ENCODE results near the gene SART3.

Gene SART3

GRCh38 chr12:108526482-108527165, 34.3 kb downstream of the SART3 start:
- TF ChIP-seq, protein P1, sequence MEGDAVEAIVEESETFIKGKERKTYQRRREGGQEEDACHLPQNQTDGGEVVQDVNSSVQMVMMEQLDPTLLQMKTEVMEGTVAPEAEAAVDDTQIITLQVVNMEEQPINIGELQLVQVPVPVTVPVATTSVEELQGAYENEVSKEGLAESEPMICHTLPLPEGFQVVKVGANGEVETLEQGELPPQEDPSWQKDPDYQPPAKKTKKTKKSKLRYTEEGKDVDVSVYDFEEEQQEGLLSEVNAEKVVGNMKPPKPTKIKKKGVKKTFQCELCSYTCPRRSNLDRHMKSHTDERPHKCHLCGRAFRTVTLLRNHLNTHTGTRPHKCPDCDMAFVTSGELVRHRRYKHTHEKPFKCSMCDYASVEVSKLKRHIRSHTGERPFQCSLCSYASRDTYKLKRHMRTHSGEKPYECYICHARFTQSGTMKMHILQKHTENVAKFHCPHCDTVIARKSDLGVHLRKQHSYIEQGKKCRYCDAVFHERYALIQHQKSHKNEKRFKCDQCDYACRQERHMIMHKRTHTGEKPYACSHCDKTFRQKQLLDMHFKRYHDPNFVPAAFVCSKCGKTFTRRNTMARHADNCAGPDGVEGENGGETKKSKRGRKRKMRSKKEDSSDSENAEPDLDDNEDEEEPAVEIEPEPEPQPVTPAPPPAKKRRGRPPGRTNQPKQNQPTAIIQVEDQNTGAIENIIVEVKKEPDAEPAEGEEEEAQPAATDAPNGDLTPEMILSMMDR (IDR thresholded peaks at IDR 0.05; ENCODE audit: insufficient read depth, low read length, missing control alignments) = peak; percentile 29
- ChIA-PET CTCF (interaction anchor here (0.9 to 2.4 kb wide), 7 partner anchors 10 to 585 kb away, joined by 3 to 8 read pairs (median 3); partner anchors contain the start of gene ALKBH2), POLR2A (no interaction called here)
- no peak for DNase-seq (ENCODE audit: low read depth, low spot score)
- H3K4me3 ChIP-seq (ENCODE audit: low read depth, low read length) = no peak overlapping the region

- H3K4me3 ChIP-seq (ENCODE audit: low read depth, low read length) = no peak overlapping the region
- DNase-seq (ENCODE audit: low read depth, low spot score) = no peak
- ChIA-PET CTCF (interaction anchor here (1.3 to 2.4 kb wide), 2 partner anchors 14 to 92 kb away, joined by 6 to 8 read pairs; no protein-coding TSS in a partner anchor), POLR2A (no interaction called here)
- TF ChIP-seq, protein P1 (IDR thresholded peaks at IDR 0.05; ENCODE audit: insufficient read depth, low read length, missing control alignments) = no peak
These were observed 35.3 kb downstream of the SART3 start for GRCh38 chr12:108525681-108526080.

- ChIA-PET CTCF (interaction anchor here (2.0 to 3.0 kb wide), 2 partner anchors 8 to 11 kb away, joined by 5 to 13 read pairs; no protein-coding TSS in a partner anchor), POLR2A (no interaction called here)
- no peak overlapping the region for H3K4me3 ChIP-seq (ENCODE audit: low read depth, low read length)
- no peak for DNase-seq (ENCODE audit: low read depth, low spot score)
- TF ChIP-seq, protein P1 (IDR thresholded peaks at IDR 0.05; ENCODE audit: insufficient read depth, low read length, missing control alignments) = no peak
These were observed 37.6 kb downstream of the SART3 start for GRCh38 chr12:108523365-108523764.

DNA sequence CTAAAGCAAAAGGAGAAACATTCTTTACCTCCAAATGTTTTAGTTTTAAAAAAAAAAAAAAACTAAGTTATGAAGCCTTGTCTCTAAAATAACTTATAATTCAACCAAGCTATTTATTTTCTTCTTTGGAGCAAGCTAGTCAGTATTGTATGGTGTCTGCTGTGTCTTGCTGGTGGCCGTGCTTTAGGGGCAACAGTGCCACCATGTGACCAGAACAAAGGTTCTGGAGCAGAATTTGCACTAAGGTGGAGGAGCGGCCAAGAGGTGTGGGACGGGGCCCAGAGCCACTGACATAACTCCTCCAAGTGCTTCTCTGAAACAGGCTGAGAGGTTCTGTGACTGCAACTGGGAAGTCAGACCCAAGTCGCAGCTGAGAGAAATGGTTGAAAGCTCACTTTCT, 41.4 kb downstream of the SART3 start:
- POLR2A ChIA-PET = no interaction called here
- H3K4me3 ChIP-seq (ENCODE audit: low read depth, low read length) = no peak overlapping the region
- no peak for DNase-seq (ENCODE audit: low read depth, low spot score)
- TF ChIP-seq, protein P1 (IDR thresholded peaks at IDR 0.05; ENCODE audit: insufficient read depth, low read length, missing control alignments) = no peak
- CTCF ChIA-PET = interaction anchor here (0.7 to 1.3 kb wide), 2 partner anchors 10 to 99 kb away, joined by 3 read pairs; no protein-coding TSS in a partner anchor

DNA sequence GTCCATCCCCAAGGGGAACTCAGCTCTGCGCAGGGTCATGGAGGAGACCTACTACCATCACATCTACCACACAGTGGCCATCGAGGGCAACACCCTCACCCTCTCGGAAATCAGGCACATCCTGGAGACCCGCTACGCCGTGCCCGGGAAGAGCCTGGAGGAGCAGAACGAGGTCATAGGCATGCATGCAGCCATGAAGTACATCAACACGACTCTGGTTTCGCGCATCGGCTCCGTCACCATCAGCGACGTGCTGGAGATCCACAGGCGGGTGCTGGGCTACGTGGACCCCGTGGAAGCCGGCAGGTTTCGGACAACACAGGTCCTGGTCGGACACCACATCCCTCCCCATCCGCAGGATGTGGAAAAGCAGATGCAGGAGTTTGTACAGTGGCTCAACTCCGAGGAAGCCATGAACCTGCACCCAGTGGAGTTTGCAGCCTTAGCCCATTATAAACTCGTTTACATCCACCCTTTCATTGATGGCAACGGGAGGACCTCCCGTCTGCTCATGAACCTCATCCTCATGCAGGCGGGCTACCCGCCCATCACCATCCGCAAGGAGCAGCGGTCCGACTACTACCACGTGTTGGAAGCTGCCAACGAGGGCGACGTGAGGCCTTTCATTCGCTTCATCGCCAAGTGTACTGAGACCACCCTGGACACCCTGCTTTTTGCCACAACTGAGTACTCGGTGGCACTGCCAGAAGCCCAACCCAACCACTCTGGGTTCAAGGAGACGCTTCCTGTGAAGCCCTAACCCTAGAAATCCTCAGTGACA, 42.1 kb downstream of the SART3 start:
- POLR2A ChIA-PET = no interaction called here
- H3K4me3 ChIP-seq (ENCODE audit: low read depth, low read length) = no peak overlapping the region
- TF ChIP-seq, protein P1 (IDR thresholded peaks at IDR 0.05; ENCODE audit: insufficient read depth, low read length, missing control alignments) = no peak
- CTCF ChIA-PET = interaction anchor here (0.7 to 1.3 kb wide), 2 partner anchors 9 to 99 kb away, joined by 3 read pairs; no protein-coding TSS in a partner anchor
- no peak for DNase-seq (ENCODE audit: low read depth, low spot score)

Data from AG04449 (cell line).